Lower leg skin (tissue), 3 donors: ENCODE measurements around the gene SEC24D.

ENCODE experiments used
- CTCF ChIP-seq, 3 donors: fragments of 450-650 bp; IDR thresholded peaks; one replicate each; pipeline ENCODE4 v1.5.1; 2016; ENCODE audit warnings: antibody characterized with exemption in 3 of 3, mild to moderate bottlenecking in 3 of 3, moderate library complexity in 2 of 3
- POLR2A ChIP-seq, 2 donors: fragments of 450-650 bp; IDR thresholded peaks; one replicate each; pipeline ENCODE4 v1.6.1; 2016 to 2017; ENCODE audit warnings: antibody characterized with exemption in 2 of 2, mild to moderate bottlenecking in 1 of 2, moderate library complexity in 1 of 2

GRCh38 chr4:118776157-118776954 is 59.6 kb downstream of the SEC24D start:
- TF ChIP-seq POLR2A (IDR thresholded peaks at IDR 0.05): no peak
- TF ChIP-seq CTCF (IDR thresholded peaks at IDR 0.05): no peak
